Measurements from ENCODE around the gene KLHL6. TPM values are rescaled to one million over a fixed set of nuclear protein-coding genes. Genes with fewer than 3 reads are reported as not detected.

KLHL6 gene
- total RNA-seq, 4 donors from 2014 or later, result 2.1 to 4.5 (median 3.0) TPM

- no peaks in the 10 kb centered on the region for H3K4me1 ChIP-seq
- TF ChIP-seq CTCF (IDR thresholded peaks at IDR 0.05) (no peak), POLR2A (IDR thresholded peaks at IDR 0.05) (no peak), EP300 (IDR thresholded peaks at IDR 0.05) (no peak)
- WGBS, 2 donors, result 53 to 55% methylated on average over 6 of the region's 6 CpGs
- H3K27ac ChIP-seq, result no peak overlapping the region
- no peak overlapping the region for H3K4me3 ChIP-seq
- H3K27me3 ChIP-seq, result no peaks in the 10 kb centered on the region
- H3K36me3 ChIP-seq, result no peaks in the 10 kb centered on the region
- no peak for DNase-seq (ENCODE audit: low spot score in 2 of 2)
- peaks cover 0 to 5% (median 0%) of the 10 kb centered on the region in 4 donors for H3K9me3 ChIP-seq
Observed at GRCh38 chr3:183591881-183592521, 36.5 kb upstream of the KLHL6 start.

GRCh38 chr3:183590442-183590841 is 34.9 kb upstream of the KLHL6 start:
- H3K27me3 ChIP-seq, result no peaks in the 10 kb centered on the region
- no peak for DNase-seq (ENCODE audit: low spot score in 2 of 2)
- WGBS, 2 donors, result 97% methylated on average over 6 of the region's 6 CpGs
- no peaks in the 10 kb centered on the region for H3K9me3 ChIP-seq
- no peak for TF ChIP-seq CTCF (IDR thresholded peaks at IDR 0.05)
- no peak for TF ChIP-seq POLR2A (IDR thresholded peaks at IDR 0.05)
- TF ChIP-seq EP300 (IDR thresholded peaks at IDR 0.05), result no peak
- no peaks in the 10 kb centered on the region for H3K4me1 ChIP-seq
- no peak overlapping the region for H3K4me3 ChIP-seq
- H3K36me3 ChIP-seq, result no peaks in the 10 kb centered on the region
- H3K27ac ChIP-seq, result no peak overlapping the region

- Histone ChIP-seq H3K36me3 (no peaks in the 10 kb centered on the region), H3K4me1 (peaks cover 0 to 25% (median 12%) of the 10 kb centered on the region in 4 donors), H3K4me3 (no peak overlapping the region), H3K9me3 (no peaks in the 10 kb centered on the region), H3K27me3 (no peaks in the 10 kb centered on the region), H3K27ac (no peak overlapping the region)
- no peak for DNase-seq (ENCODE audit: low spot score in 2 of 2)
- no peak for TF ChIP-seq POLR2A (IDR thresholded peaks at IDR 0.05)
- peak in 1 of 2 donors; percentile 40 for TF ChIP-seq EP300 (IDR thresholded peaks at IDR 0.05)
- 66 to 79% methylated on average over 2 of the region's 2 CpGs for WGBS, 2 donors
Observed at GRCh38 chr3:183587336-183587735, 31.8 kb upstream of the KLHL6 start.

- H3K27ac ChIP-seq, result no peak overlapping the region
- no peaks in the 10 kb centered on the region for H3K36me3 ChIP-seq
- TF ChIP-seq POLR2A (IDR thresholded peaks at IDR 0.05) (no peak), EP300 (IDR thresholded peaks at IDR 0.05) (no peak), CTCF (IDR thresholded peaks at IDR 0.05) (no peak)
- no peaks in the 10 kb centered on the region for H3K9me3 ChIP-seq
- no peak for DNase-seq (ENCODE audit: low spot score in 2 of 2)
- no peaks in the 10 kb centered on the region for H3K27me3 ChIP-seq
- H3K4me3 ChIP-seq, result no peak overlapping the region
- WGBS, 2 donors, result 74 to 87% methylated on average over 5 of the region's 5 CpGs
- peaks cover 0 to 31% (median 12%) of the 10 kb centered on the region in 4 donors for H3K4me1 ChIP-seq
Observed at GRCh38 chr3:183586477-183586876, 31.0 kb upstream of the KLHL6 start.

GRCh38 chr3:183584914-183585280 is 29.4 kb upstream of the KLHL6 start:
- WGBS, 2 donors, result 63 to 65% methylated on average over 3 of the region's 3 CpGs
- Histone ChIP-seq H3K27me3 (no peaks in the 10 kb centered on the region), H3K36me3 (no peaks in the 10 kb centered on the region), H3K4me3 (no peak overlapping the region), H3K4me1 (peaks cover 0 to 41% (median 16%) of the 10 kb centered on the region in 4 donors), H3K9me3 (no peaks in the 10 kb centered on the region), H3K27ac (peak overlapping the region in 3 of 4 donors; percentile 40 to 70 (median 53))
- no peak for TF ChIP-seq POLR2A (IDR thresholded peaks at IDR 0.05)
- no peak for TF ChIP-seq EP300 (IDR thresholded peaks at IDR 0.05)
- TF ChIP-seq CTCF (IDR thresholded peaks at IDR 0.05), result no peak
- DNase-seq (ENCODE audit: low spot score in 2 of 2), result no peak

All from tibial nerve (tissue), 4 donors.